Mesothelial cell of epicardium (in vitro differentiated cells): Measurements from ENCODE around the gene TMEM171. TPM values are rescaled to one million over a fixed set of nuclear protein-coding genes. Genes with fewer than 3 reads are reported as not detected.

Experiments used
- DNase-seq, 2 experiments: peaks; one replicate each; pipeline ENCODE4 v3.0.0; 2021; ENCODE audit warnings: low spot score in 2 of 2; ENCODE audit not compliant: unreplicated experiment in 2 of 2
- H3K27ac Mint-ChIP-seq: 2 replicates; pipeline ENCODE4 v1.8.0; 2021; ENCODE audit warnings: mixed read lengths
- H3K27me3 Mint-ChIP-seq: 2 replicates; pipeline ENCODE4 v1.8.0; 2021; ENCODE audit warnings: low read depth, mixed read lengths
- H3K36me3 Mint-ChIP-seq: 2 replicates; pipeline ENCODE4 v1.8.0; 2021; ENCODE audit warnings: mixed read lengths
- H3K4me1 Mint-ChIP-seq: 2 replicates; pipeline ENCODE4 v1.8.0; 2021; ENCODE audit warnings: mixed read lengths
- H3K4me3 Mint-ChIP-seq: 2 replicates; pipeline ENCODE4 v1.8.0; 2021; ENCODE audit warnings: mild to moderate bottlenecking, moderate library complexity, mixed read lengths
- H3K9me3 Mint-ChIP-seq: 2 replicates; pipeline ENCODE4 v1.8.0; 2021; ENCODE audit warnings: mixed read lengths
- CTCF ChIP-seq: fragments of 200-600 bp; sonication (generic); IDR thresholded peaks from one replicate; pipeline ENCODE4 v1.5.0; 2021; ENCODE audit warnings: antibody characterized with exemption; ENCODE audit not compliant: unreplicated experiment
- total RNA-seq: library from RNA; stranded (reverse); gene quantifications from 3 replicates; pipeline ENCODE4 v1.2.1, GENCODE V29; 2021

Gene TMEM171
- total RNA-seq, 1 donor from 2014 or later, result 0.18 TPM

DNA sequence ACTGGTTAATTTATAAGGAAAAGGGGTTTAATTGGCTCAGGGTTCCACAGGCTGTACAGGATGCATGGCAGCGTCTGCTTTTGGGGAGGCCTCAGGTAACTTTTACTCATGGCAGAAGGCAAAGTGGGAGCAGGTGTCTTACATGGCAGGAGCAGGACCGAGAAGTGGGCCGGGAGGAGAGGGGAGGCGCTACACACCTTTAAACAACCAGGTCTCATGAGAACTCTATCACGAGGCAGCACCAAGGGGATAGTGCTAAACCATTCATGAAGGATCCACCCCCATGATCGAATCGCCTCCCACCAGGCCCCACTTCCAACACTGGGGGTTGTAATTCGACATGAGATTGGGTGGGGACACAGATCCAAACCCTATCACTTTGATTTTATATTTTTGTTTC, 21.7 kb downstream of the TMEM171 start:
- peaks cover 7% of the 10 kb centered on the region for H3K4me1 Mint-ChIP-seq
- no peak overlapping the region for H3K27ac Mint-ChIP-seq
- TF ChIP-seq CTCF, result no peak
- no peak overlapping the region for H3K4me3 Mint-ChIP-seq
- H3K9me3 Mint-ChIP-seq, result no peaks in the 10 kb centered on the region
- H3K27me3 Mint-ChIP-seq, result peaks cover 3% of the 10 kb centered on the region
- no peaks in the 10 kb centered on the region for H3K36me3 Mint-ChIP-seq
- no peak for DNase-seq

DNA sequence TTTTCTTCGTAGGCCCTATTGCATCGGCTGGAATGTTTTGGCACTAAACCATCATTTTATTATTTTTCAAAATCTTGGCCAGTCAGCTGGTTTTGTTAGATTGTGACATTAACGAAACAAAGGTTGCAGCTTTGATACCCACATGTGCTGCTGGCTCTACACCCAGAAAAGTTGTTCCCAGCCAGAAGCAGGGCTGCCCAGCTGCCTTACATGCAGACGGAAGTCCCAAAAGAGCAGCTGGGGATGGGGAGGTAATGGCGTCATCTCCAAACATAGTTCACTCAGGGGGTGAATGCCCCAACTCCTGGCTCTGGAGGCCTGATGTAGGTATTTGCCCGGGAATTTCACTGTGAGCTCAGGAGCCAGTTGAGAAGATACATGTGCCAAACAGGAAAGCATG, 23.3 kb downstream of the TMEM171 start:
- no peak for TF ChIP-seq CTCF
- Mint-ChIP-seq H3K4me3 (no peak overlapping the region), H3K9me3 (no peaks in the 10 kb centered on the region), H3K4me1 (no peaks in the 10 kb centered on the region), H3K27me3 (peaks cover 3% of the 10 kb centered on the region), H3K27ac (no peak overlapping the region), H3K36me3 (no peaks in the 10 kb centered on the region)
- DNase-seq, result no peak

DNA sequence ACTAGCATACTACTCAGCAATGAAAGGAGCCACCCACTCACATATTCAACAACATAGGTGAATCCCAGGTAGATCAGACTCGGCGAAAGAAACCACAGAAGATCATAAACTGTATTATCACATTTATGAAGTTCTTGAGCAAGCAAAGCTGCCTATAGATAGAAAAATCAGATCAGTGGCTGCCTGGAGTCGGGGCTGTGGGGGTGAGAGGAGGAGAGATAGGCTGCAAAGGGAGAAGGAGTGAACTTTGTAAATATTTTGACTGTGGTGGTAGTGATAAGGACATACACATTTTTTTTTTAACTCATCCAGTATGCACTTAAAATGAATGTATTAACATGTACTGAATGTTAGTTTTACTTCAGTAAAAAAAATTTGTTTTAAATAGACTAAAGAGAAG, 29.2 kb downstream of the TMEM171 start:
- Mint-ChIP-seq H3K4me1 (no peaks in the 10 kb centered on the region), H3K36me3 (no peaks in the 10 kb centered on the region), H3K27ac (no peak overlapping the region)

DNA sequence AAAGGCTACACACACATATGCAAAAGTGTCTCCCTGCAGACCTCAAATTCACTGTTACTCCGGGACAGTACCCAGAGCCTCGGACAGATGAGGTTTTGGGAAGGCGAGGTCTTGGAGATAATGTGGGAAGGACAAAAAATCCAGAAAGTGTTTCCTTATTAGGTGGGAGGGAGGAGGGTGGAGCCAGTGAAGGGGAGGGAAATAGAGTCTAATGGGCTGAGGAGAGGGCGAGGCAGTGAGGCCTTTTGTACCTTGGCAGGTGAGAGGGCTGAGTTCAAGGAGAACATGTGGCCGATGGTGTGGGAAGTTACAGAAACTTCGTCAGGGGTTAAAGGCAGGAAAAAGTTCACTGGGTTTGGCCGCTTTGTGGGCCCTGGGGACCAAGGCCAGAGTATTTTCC, 30.5 kb downstream of the TMEM171 start:
- Mint-ChIP-seq H3K27me3 (peaks cover 3% of the 10 kb centered on the region), H3K4me1 (no peaks in the 10 kb centered on the region), H3K36me3 (no peaks in the 10 kb centered on the region), H3K4me3 (no peak overlapping the region), H3K27ac (no peak overlapping the region), H3K9me3 (no peaks in the 10 kb centered on the region)
- DNase-seq, result no peak
- TF ChIP-seq CTCF, result no peak

More for the DNA sequence above, 29.2 kb downstream of the TMEM171 start:
- DNase-seq, result no peak
- Mint-ChIP-seq H3K27me3 (peaks cover 3% of the 10 kb centered on the region), H3K9me3 (no peaks in the 10 kb centered on the region), H3K4me3 (no peak overlapping the region)
- TF ChIP-seq CTCF, result no peak

GRCh38 chr5:73151766-73152410, 31.5 kb downstream of the TMEM171 start:
- no peaks in the 10 kb centered on the region for H3K36me3 Mint-ChIP-seq
- no peaks in the 10 kb centered on the region for H3K9me3 Mint-ChIP-seq
- H3K27ac Mint-ChIP-seq, result no peak overlapping the region
- H3K4me1 Mint-ChIP-seq, result no peaks in the 10 kb centered on the region
- DNase-seq, result no peak
- TF ChIP-seq CTCF, result no peak
- H3K4me3 Mint-ChIP-seq, result no peak overlapping the region
- H3K27me3 Mint-ChIP-seq, result peaks cover under 1% of the 10 kb centered on the region
